ENCODE data around the gene CHRNB4. TPM values are rescaled to one million over a fixed set of nuclear protein-coding genes. Genes with fewer than 3 reads are reported as not detected.

Gene CHRNB4
- total RNA-seq, 1 experiment from 2014 or later, result 1.3 TPM

DNA sequence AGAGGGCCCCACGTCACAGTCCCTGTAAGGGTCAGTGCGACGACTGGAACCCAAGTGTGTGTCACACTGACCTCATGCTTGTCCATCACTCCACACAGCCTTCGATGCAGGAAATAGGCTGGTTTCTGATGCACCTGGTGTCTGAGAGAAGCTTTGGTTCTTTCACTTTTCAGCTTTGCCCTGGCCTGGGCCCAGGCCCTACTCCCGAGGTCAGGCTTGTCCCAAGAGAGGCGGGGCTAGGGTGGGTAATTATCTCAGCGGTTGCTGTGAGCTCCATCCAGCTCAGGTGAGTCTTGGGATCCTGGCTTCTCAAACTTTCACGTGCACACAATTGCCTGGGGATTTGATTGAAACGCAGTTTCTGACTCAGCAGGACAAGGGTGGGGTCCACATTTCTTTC is 19.6 kb upstream of the CHRNB4 start:
- ChIA-PET POLR2A (interaction anchor here (0.6 kb wide), 1 partner anchor 365 kb away, joined by 5 read pairs; no protein-coding TSS in a partner anchor), CTCF (no interaction called here)
- peaks cover 8% of the 10 kb centered on the region for H3K27me3 Mint-ChIP-seq (ENCODE audit: insufficient read depth, unreplicated experiment)
- no peaks in the 10 kb centered on the region for H3K9me3 Mint-ChIP-seq (ENCODE audit: unreplicated experiment)
- H3K4me1 Mint-ChIP-seq (ENCODE audit: low read depth, unreplicated experiment), result no peaks in the 10 kb centered on the region
- H3K4me3 Mint-ChIP-seq (ENCODE audit: unreplicated experiment), result no peak overlapping the region
- BruUV-seq (replicated peaks), result no TSS peak
- H3K9me3 ChIP-seq, result no peaks in the 10 kb centered on the region
- no peak overlapping the region for H3K27ac Mint-ChIP-seq (ENCODE audit: unreplicated experiment)
- H3K36me3 Mint-ChIP-seq (ENCODE audit: insufficient read depth, unreplicated experiment), result no peaks in the 10 kb centered on the region
- TF ChIP-seq CTCF (IDR thresholded peaks at IDR 0.05; ENCODE audit: insufficient read depth in 1 of 2, low read depth in 1 of 2, low read length in 1 of 2, severe bottlenecking in 1 of 2, unreplicated experiment in 1 of 2), result no peak
- DNase-seq, result no peak
- H3K27me3 ChIP-seq (replicated peaks; ENCODE audit: control insufficient read depth, insufficient read depth, low read length), result no peaks in the 10 kb centered on the region
- H3K36me3 ChIP-seq (ENCODE audit: control insufficient read depth, insufficient read depth, low read length), result no peaks in the 10 kb centered on the region
- H3K4me3 ChIP-seq (ENCODE audit: low read depth, low read length), result no peak overlapping the region
- intact Hi-C loops (cut with micrococcal nuclease; ENCODE audit: unreplicated experiment), result no loop called here
- H3K4me1 ChIP-seq, result no peaks in the 10 kb centered on the region

GRCh38 chr15:78658823-78659222 is 17.8 kb upstream of the CHRNB4 start:
- ChIA-PET CTCF (no interaction called here), POLR2A (no interaction called here)
- intact Hi-C loops (cut with micrococcal nuclease; ENCODE audit: unreplicated experiment), result no loop called here
- H3K9me3 Mint-ChIP-seq (ENCODE audit: unreplicated experiment), result no peaks in the 10 kb centered on the region
- Histone ChIP-seq H3K9me3 (no peaks in the 10 kb centered on the region), H3K36me3 (ENCODE audit: control insufficient read depth, insufficient read depth, low read length) (no peaks in the 10 kb centered on the region), H3K4me3 (ENCODE audit: low read depth, low read length) (no peak overlapping the region), H3K4me1 (no peaks in the 10 kb centered on the region), H3K27me3 (replicated peaks; ENCODE audit: control insufficient read depth, insufficient read depth, low read length) (peaks cover 1% of the 10 kb centered on the region)
- no TSS peak for BruUV-seq (replicated peaks)
- H3K4me1 Mint-ChIP-seq (ENCODE audit: low read depth, unreplicated experiment), result no peaks in the 10 kb centered on the region
- DNase-seq, result no peak
- H3K27me3 Mint-ChIP-seq (ENCODE audit: insufficient read depth, unreplicated experiment), result peaks cover 4% of the 10 kb centered on the region
- H3K36me3 Mint-ChIP-seq (ENCODE audit: insufficient read depth, unreplicated experiment), result no peaks in the 10 kb centered on the region
- H3K4me3 Mint-ChIP-seq (ENCODE audit: unreplicated experiment), result no peak overlapping the region
- no peak for TF ChIP-seq CTCF (IDR thresholded peaks at IDR 0.05; ENCODE audit: insufficient read depth in 1 of 2, low read depth in 1 of 2, low read length in 1 of 2, severe bottlenecking in 1 of 2, unreplicated experiment in 1 of 2)
- no peak overlapping the region for H3K27ac Mint-ChIP-seq (ENCODE audit: unreplicated experiment)

GRCh38 chr15:78654272-78654671 is 13.3 kb upstream of the CHRNB4 start:
- Histone ChIP-seq H3K4me3 (ENCODE audit: low read depth, low read length) (no peak overlapping the region), H3K4me1 (no peaks in the 10 kb centered on the region), H3K9me3 (no peaks in the 10 kb centered on the region), H3K36me3 (ENCODE audit: control insufficient read depth, insufficient read depth, low read length) (no peaks in the 10 kb centered on the region), H3K27me3 (replicated peaks; ENCODE audit: control insufficient read depth, insufficient read depth, low read length) (peaks cover 1% of the 10 kb centered on the region)
- Mint-ChIP-seq H3K27ac (ENCODE audit: unreplicated experiment) (no peak overlapping the region), H3K9me3 (ENCODE audit: unreplicated experiment) (no peaks in the 10 kb centered on the region), H3K27me3 (ENCODE audit: insufficient read depth, unreplicated experiment) (no peaks in the 10 kb centered on the region), H3K4me1 (ENCODE audit: low read depth, unreplicated experiment) (no peaks in the 10 kb centered on the region), H3K36me3 (ENCODE audit: insufficient read depth, unreplicated experiment) (no peaks in the 10 kb centered on the region), H3K4me3 (ENCODE audit: unreplicated experiment) (no peak overlapping the region)
- no peak for DNase-seq
- intact Hi-C loops (cut with micrococcal nuclease; ENCODE audit: unreplicated experiment), result no loop called here
- ChIA-PET CTCF (no interaction called here), POLR2A (no interaction called here)
- TF ChIP-seq CTCF (IDR thresholded peaks at IDR 0.05; ENCODE audit: insufficient read depth in 1 of 2, low read depth in 1 of 2, low read length in 1 of 2, severe bottlenecking in 1 of 2, unreplicated experiment in 1 of 2), result no peak
- BruUV-seq (replicated peaks), result no TSS peak
